Ishikawa (cell line): ENCODE data around the gene DERL3.

ENCODE experiments used
- CEBPB ChIP-seq: IDR thresholded peaks from 2 replicates; pipeline ENCODE4 v1.6.1; 2012
- CREB1 ChIP-seq: IDR thresholded peaks from 2 replicates; pipeline ENCODE4 v1.6.1; 2012; ENCODE audit warnings: low read depth
- EP300 ChIP-seq: IDR thresholded peaks from 2 replicates; pipeline ENCODE4 v1.6.1; 2012; ENCODE audit warnings: borderline replicate concordance
- NFIC ChIP-seq: IDR thresholded peaks from 2 replicates; pipeline ENCODE4 v1.6.1; 2012
- RAD21 ChIP-seq: IDR thresholded peaks from 2 replicates; pipeline ENCODE4 v1.6.1; 2012; ENCODE audit warnings: low read depth
- TAF1 ChIP-seq: IDR thresholded peaks from 2 replicates; pipeline ENCODE4 v1.6.1; 2012; ENCODE audit warnings: low read depth, mild to moderate bottlenecking
- TCF12 ChIP-seq: IDR thresholded peaks from 2 replicates; pipeline ENCODE4 v1.6.1; 2012; ENCODE audit warnings: low read depth
- TEAD4 ChIP-seq: IDR thresholded peaks from 2 replicates; pipeline ENCODE4 v1.6.1; 2012
- YY1 ChIP-seq: IDR thresholded peaks from 2 replicates; pipeline ENCODE4 v1.6.1; 2012; ENCODE audit warnings: low read depth
- ZBTB7A ChIP-seq: IDR thresholded peaks from 2 replicates; pipeline ENCODE4 v1.6.1; 2012; ENCODE audit warnings: low read depth
- TF ChIP-seq, protein P1 (sequence below): IDR thresholded peaks from 2 replicates; pipeline ENCODE4 v1.6.1; 2012; ENCODE audit warnings: low read depth, mild to moderate bottlenecking
- TF ChIP-seq, protein P2 (sequence below): IDR thresholded peaks from 2 replicates; pipeline ENCODE4 v1.6.1; 2012

DNA sequence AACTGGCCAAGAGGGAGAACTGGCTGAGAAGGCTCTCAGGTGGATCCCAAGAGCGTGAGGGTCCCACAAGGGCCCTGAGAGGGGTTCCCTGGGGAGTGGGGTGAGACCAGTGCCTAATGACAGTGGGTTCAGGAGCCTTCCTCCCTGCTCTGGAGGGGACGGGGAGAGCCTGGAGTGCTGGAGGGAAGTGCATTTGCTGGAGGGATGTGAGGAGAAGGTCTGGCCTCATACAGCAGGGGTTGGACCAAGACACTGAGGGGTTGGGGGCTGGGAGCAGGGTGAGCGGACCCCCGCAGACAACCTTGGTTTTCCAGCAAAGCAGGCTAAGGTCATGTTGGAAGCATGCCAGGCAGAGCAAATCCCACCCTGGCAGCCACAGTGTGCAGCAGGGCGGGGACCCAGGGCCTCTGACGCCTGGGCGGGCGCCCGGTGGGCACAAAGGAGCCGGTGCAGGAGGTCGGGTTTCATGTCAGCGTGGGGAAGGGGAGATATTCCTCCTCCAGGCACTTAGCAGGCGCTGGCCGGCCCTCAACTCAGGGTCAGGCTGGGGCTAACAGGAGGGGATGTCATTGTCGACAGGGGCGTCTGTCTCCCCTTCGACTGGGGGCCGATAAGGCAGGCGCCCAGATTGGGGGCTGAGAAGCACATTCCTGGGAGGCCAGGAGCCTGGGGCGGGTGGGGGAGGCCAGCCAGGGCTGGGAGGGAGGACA is 3.1 kb upstream of the DERL3 start:
- TF ChIP-seq, protein P1, sequence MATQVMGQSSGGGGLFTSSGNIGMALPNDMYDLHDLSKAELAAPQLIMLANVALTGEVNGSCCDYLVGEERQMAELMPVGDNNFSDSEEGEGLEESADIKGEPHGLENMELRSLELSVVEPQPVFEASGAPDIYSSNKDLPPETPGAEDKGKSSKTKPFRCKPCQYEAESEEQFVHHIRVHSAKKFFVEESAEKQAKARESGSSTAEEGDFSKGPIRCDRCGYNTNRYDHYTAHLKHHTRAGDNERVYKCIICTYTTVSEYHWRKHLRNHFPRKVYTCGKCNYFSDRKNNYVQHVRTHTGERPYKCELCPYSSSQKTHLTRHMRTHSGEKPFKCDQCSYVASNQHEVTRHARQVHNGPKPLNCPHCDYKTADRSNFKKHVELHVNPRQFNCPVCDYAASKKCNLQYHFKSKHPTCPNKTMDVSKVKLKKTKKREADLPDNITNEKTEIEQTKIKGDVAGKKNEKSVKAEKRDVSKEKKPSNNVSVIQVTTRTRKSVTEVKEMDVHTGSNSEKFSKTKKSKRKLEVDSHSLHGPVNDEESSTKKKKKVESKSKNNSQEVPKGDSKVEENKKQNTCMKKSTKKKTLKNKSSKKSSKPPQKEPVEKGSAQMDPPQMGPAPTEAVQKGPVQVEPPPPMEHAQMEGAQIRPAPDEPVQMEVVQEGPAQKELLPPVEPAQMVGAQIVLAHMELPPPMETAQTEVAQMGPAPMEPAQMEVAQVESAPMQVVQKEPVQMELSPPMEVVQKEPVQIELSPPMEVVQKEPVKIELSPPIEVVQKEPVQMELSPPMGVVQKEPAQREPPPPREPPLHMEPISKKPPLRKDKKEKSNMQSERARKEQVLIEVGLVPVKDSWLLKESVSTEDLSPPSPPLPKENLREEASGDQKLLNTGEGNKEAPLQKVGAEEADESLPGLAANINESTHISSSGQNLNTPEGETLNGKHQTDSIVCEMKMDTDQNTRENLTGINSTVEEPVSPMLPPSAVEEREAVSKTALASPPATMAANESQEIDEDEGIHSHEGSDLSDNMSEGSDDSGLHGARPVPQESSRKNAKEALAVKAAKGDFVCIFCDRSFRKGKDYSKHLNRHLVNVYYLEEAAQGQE = no peak
- TF ChIP-seq EP300 = no peak
- no peak for TF ChIP-seq CREB1
- no peak for TF ChIP-seq RAD21
- TF ChIP-seq CEBPB = no peak
- TF ChIP-seq, protein P2, sequence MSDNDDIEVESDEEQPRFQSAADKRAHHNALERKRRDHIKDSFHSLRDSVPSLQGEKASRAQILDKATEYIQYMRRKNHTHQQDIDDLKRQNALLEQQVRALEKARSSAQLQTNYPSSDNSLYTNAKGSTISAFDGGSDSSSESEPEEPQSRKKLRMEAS = no peak
- TF ChIP-seq NFIC = no peak
- no peak for TF ChIP-seq YY1
- TF ChIP-seq TAF1 = no peak
- no peak for TF ChIP-seq TEAD4
- TF ChIP-seq ZBTB7A = no peak
- no peak for TF ChIP-seq TCF12
